Measurements from ENCODE around the gene OR6B3.
A peak's percentile ranks its signal among the peaks of the same experiment; 100 is the strongest.

OR6B3 gene

GRCh38 chr2:240021488-240022104, 31.7 kb downstream of the OR6B3 start:
- H3K27me3 ChIP-seq (ENCODE audit: control insufficient read depth in 1 of 2, insufficient read depth in 2 of 2, low read length in 2 of 2) = no peaks in the 10 kb centered on the region
- H3K9me3 ChIP-seq (ENCODE audit: control insufficient read depth in 2 of 2, low read length in 2 of 2) = no peaks in the 10 kb centered on the region
- H3K4me3 ChIP-seq (ENCODE audit: low read length in 2 of 2) = no peak overlapping the region
- H3K27ac ChIP-seq (ENCODE audit: low read length) = no peak overlapping the region
- no peak overlapping the region for H3K9ac ChIP-seq (ENCODE audit: low read length in 2 of 2)
- H3K36me3 ChIP-seq (ENCODE audit: control insufficient read depth in 2 of 2, insufficient read depth in 2 of 2, low read length in 2 of 2) = peaks cover 38% of the 10 kb centered on the region in 2 donors
- H3K4me1 ChIP-seq (ENCODE audit: control insufficient read depth, insufficient read depth, low read length) = peaks cover 14% of the 10 kb centered on the region

GRCh38 chr2:240018071-240018750, 35.1 kb downstream of the OR6B3 start:
- Histone ChIP-seq H3K9ac (ENCODE audit: low read length in 2 of 2) (no peak overlapping the region), H3K9me3 (ENCODE audit: control insufficient read depth in 2 of 2, low read length in 2 of 2) (no peaks in the 10 kb centered on the region), H3K4me3 (ENCODE audit: low read length in 2 of 2) (no peak overlapping the region), H3K27ac (ENCODE audit: low read length) (no peak overlapping the region), H3K36me3 (ENCODE audit: control insufficient read depth in 2 of 2, insufficient read depth in 2 of 2, low read length in 2 of 2) (peaks cover 60 to 61% of the 10 kb centered on the region in 2 donors), H3K4me1 (ENCODE audit: control insufficient read depth, insufficient read depth, low read length) (peaks cover 4% of the 10 kb centered on the region), H3K27me3 (ENCODE audit: control insufficient read depth in 1 of 2, insufficient read depth in 2 of 2, low read length in 2 of 2) (no peaks in the 10 kb centered on the region)

GRCh38 chr2:240014327-240014726, 39.0 kb downstream of the OR6B3 start:
- Histone ChIP-seq H3K27me3 (ENCODE audit: control insufficient read depth in 1 of 2, insufficient read depth in 2 of 2, low read length in 2 of 2) (no peaks in the 10 kb centered on the region), H3K9me3 (ENCODE audit: control insufficient read depth in 2 of 2, low read length in 2 of 2) (no peaks in the 10 kb centered on the region), H3K36me3 (ENCODE audit: control insufficient read depth in 2 of 2, insufficient read depth in 2 of 2, low read length in 2 of 2) (peaks cover 61 to 72% of the 10 kb centered on the region in 2 donors), H3K9ac (ENCODE audit: low read length in 2 of 2) (no peak overlapping the region), H3K27ac (ENCODE audit: low read length) (no peak overlapping the region), H3K4me3 (ENCODE audit: low read length in 2 of 2) (no peak overlapping the region), H3K4me1 (ENCODE audit: control insufficient read depth, insufficient read depth, low read length) (no peaks in the 10 kb centered on the region)

- Histone ChIP-seq H3K4me3 (ENCODE audit: low read length in 2 of 2) (no peak overlapping the region), H3K27ac (ENCODE audit: low read length) (no peak overlapping the region), H3K9ac (ENCODE audit: low read length in 2 of 2) (no peak overlapping the region), H3K27me3 (ENCODE audit: control insufficient read depth in 1 of 2, insufficient read depth in 2 of 2, low read length in 2 of 2) (no peaks in the 10 kb centered on the region), H3K36me3 (ENCODE audit: control insufficient read depth in 2 of 2, insufficient read depth in 2 of 2, low read length in 2 of 2) (peaks cover 65 to 73% of the 10 kb centered on the region in 2 donors), H3K9me3 (ENCODE audit: control insufficient read depth in 2 of 2, low read length in 2 of 2) (no peaks in the 10 kb centered on the region), H3K4me1 (ENCODE audit: control insufficient read depth, insufficient read depth, low read length) (no peaks in the 10 kb centered on the region)
These were observed 40.0 kb downstream of the OR6B3 start for GRCh38 chr2:240013343-240013742.

GRCh38 chr2:240002983-240003382, 50.3 kb downstream of the OR6B3 start:
- Histone ChIP-seq H3K36me3 (ENCODE audit: control insufficient read depth in 2 of 2, insufficient read depth in 2 of 2, low read length in 2 of 2) (peaks cover 53 to 78% of the 10 kb centered on the region in 2 donors), H3K27ac (ENCODE audit: low read length) (no peak overlapping the region), H3K9me3 (ENCODE audit: control insufficient read depth in 2 of 2, low read length in 2 of 2) (no peaks in the 10 kb centered on the region), H3K4me1 (ENCODE audit: control insufficient read depth, insufficient read depth, low read length) (no peaks in the 10 kb centered on the region), H3K4me3 (ENCODE audit: low read length in 2 of 2) (no peak overlapping the region), H3K27me3 (ENCODE audit: control insufficient read depth in 1 of 2, insufficient read depth in 2 of 2, low read length in 2 of 2) (no peaks in the 10 kb centered on the region), H3K9ac (ENCODE audit: low read length in 2 of 2) (peak overlapping the region in 1 of 2 donors; percentile 42)

GRCh38 chr2:240000671-240001070, 52.6 kb downstream of the OR6B3 start:
- Histone ChIP-seq H3K9ac (ENCODE audit: low read length in 2 of 2) (no peak overlapping the region), H3K4me3 (ENCODE audit: low read length in 2 of 2) (no peak overlapping the region), H3K36me3 (ENCODE audit: control insufficient read depth in 2 of 2, insufficient read depth in 2 of 2, low read length in 2 of 2) (peaks cover 46 to 64% of the 10 kb centered on the region in 2 donors)

GRCh38 chr2:239997686-239998409, 55.5 kb downstream of the OR6B3 start:
- Histone ChIP-seq H3K36me3 (ENCODE audit: control insufficient read depth in 2 of 2, insufficient read depth in 2 of 2, low read length in 2 of 2) (peaks cover 25 to 46% of the 10 kb centered on the region in 2 donors), H3K4me1 (ENCODE audit: control insufficient read depth, insufficient read depth, low read length) (no peaks in the 10 kb centered on the region), H3K9ac (ENCODE audit: low read length in 2 of 2) (peak overlapping the region in 1 of 2 donors; percentile 29), H3K27ac (ENCODE audit: low read length) (no peak overlapping the region), H3K27me3 (ENCODE audit: control insufficient read depth in 1 of 2, insufficient read depth in 2 of 2, low read length in 2 of 2) (no peaks in the 10 kb centered on the region), H3K4me3 (ENCODE audit: low read length in 2 of 2) (no peak overlapping the region), H3K9me3 (ENCODE audit: control insufficient read depth in 2 of 2, low read length in 2 of 2) (no peaks in the 10 kb centered on the region)

More at GRCh38 chr2:240000671-240001070, 52.6 kb downstream of the OR6B3 start:
- Histone ChIP-seq H3K27me3 (ENCODE audit: control insufficient read depth in 1 of 2, insufficient read depth in 2 of 2, low read length in 2 of 2) (no peaks in the 10 kb centered on the region), H3K9me3 (ENCODE audit: control insufficient read depth in 2 of 2, low read length in 2 of 2) (no peaks in the 10 kb centered on the region), H3K4me1 (ENCODE audit: control insufficient read depth, insufficient read depth, low read length) (no peaks in the 10 kb centered on the region), H3K27ac (ENCODE audit: low read length) (no peak overlapping the region)
